Activated CD8-positive, alpha-beta T cell treated with anti-CD3 and anti-CD28 coated beads for 36 hours (primary cell): ENCODE measurements around the gene SLC7A6. TPM values are rescaled to one million over a fixed set of nuclear protein-coding genes. Genes with fewer than 3 reads are reported as not detected.
A peak's percentile ranks its signal among the peaks of the same experiment; 100 is the strongest.

ENCODE experiments used
- ATAC-seq: fragments of 200-7000 bp; cut with Tn5 transposase; one replicate; pipeline ENCODE4 v1.10.0; 2021; ENCODE audit warnings: mild to moderate bottlenecking, moderate library complexity
- CTCF ChIA-PET: fragments of 350-600 bp; sonication (Branson Sonifier 250); formaldehyde crosslinking; loops from one replicate; lab custom pipeline; 2021; ENCODE audit warnings: antibody characterized with exemption; lab: Charles Lee
- POLR2A ChIA-PET: fragments of 350-600 bp; sonication (Branson Sonifier 250); formaldehyde crosslinking; loops from one replicate; lab custom pipeline; 2021; ENCODE audit warnings: antibody characterized with exemption; lab: Charles Lee
- DNase-seq: peaks from one replicate; pipeline ENCODE4 v3.0.0-alpha.2; 2020
- H3K27ac Mint-ChIP-seq: one replicate; pipeline ENCODE4 v1.8.0; 2021; ENCODE audit warnings: mild to moderate bottlenecking, mixed read lengths
- H3K27me3 Mint-ChIP-seq: one replicate; pipeline ENCODE4 v1.8.0; 2021; ENCODE audit warnings: mixed read lengths
- H3K36me3 Mint-ChIP-seq: one replicate; pipeline ENCODE4 v1.8.0; 2021; ENCODE audit warnings: low read depth, mixed read lengths
- H3K4me1 Mint-ChIP-seq: one replicate; pipeline ENCODE4 v1.8.0; 2021; ENCODE audit warnings: low read depth, mixed read lengths
- H3K4me3 Mint-ChIP-seq: one replicate; pipeline ENCODE4 v1.8.0; 2021; ENCODE audit warnings: mild to moderate bottlenecking, moderate library complexity, mixed read lengths
- H3K9me3 Mint-ChIP-seq: one replicate; pipeline ENCODE4 v1.8.0; 2021; ENCODE audit warnings: mixed read lengths
- intact Hi-C: fragments of 100-400 bp; cut with micrococcal nuclease; formaldehyde crosslinking; loops from one replicate; pipeline ENCODE4 v1.10.0; 2022
- total RNA-seq, 2 experiments: library from RNA; stranded (reverse); gene quantifications; one replicate each; pipeline ENCODE4 v1.2.3, GENCODE V29; 2021
- TF ChIP-seq, protein P1 (sequence below): fragments of 200-600 bp; IDR thresholded peaks from one replicate; pipeline ENCODE4 v1.8.0; 2022; ENCODE audit warnings: antibody characterized with exemption, mild to moderate bottlenecking

The SLC7A6 gene
- total RNA-seq, 2 experiments from 2014 or later = 73.8 to 76.9 TPM

DNA sequence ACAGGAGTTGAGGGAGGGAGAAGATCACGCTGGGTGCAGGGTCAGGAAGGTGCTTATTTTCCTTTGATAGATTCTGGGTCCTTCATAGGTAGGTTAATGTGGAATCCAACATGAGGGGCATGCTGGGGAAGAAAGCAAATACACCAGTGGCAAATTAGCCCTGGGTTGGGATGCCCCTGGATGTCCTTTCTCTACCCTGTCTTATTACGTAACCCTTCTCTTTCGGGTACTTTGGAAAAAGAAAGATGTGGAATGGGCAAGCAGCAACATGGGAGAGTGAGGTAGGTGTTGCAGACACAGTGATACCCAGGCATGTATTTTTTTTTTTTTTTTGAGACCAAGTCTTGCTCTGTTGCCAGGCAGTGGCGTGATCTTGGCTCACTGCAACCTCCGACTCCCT lies 9.1 kb downstream of the SLC7A6 start:
- no peak for DNase-seq
- intact Hi-C loops = no loop called here
- Mint-ChIP-seq H3K4me1 (peaks cover 79% of the 10 kb centered on the region), H3K27ac (peak overlapping the region; percentile 96), H3K27me3 (no peaks in the 10 kb centered on the region), H3K36me3 (peaks cover 58% of the 10 kb centered on the region), H3K4me3 (peak overlapping the region; percentile 53), H3K9me3 (no peaks in the 10 kb centered on the region)
- ChIA-PET CTCF (interaction anchor here (0.9 to 8.5 kb wide), 4 partner anchors 11 to 55 kb away, joined by 6 to 97 read pairs (median 37); partner anchors contain the start of gene SLC7A6), POLR2A (interaction anchor here (0.8 to 5.9 kb wide), 7 partner anchors 9 to 37 kb away, joined by 3 to 42 read pairs (median 4); partner anchors contain the start of genes PRMT7, SLC7A6 and SLC7A6OS)
- TF ChIP-seq, protein P1, sequence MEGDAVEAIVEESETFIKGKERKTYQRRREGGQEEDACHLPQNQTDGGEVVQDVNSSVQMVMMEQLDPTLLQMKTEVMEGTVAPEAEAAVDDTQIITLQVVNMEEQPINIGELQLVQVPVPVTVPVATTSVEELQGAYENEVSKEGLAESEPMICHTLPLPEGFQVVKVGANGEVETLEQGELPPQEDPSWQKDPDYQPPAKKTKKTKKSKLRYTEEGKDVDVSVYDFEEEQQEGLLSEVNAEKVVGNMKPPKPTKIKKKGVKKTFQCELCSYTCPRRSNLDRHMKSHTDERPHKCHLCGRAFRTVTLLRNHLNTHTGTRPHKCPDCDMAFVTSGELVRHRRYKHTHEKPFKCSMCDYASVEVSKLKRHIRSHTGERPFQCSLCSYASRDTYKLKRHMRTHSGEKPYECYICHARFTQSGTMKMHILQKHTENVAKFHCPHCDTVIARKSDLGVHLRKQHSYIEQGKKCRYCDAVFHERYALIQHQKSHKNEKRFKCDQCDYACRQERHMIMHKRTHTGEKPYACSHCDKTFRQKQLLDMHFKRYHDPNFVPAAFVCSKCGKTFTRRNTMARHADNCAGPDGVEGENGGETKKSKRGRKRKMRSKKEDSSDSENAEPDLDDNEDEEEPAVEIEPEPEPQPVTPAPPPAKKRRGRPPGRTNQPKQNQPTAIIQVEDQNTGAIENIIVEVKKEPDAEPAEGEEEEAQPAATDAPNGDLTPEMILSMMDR = no peak
- ATAC-seq = no peak

DNA sequence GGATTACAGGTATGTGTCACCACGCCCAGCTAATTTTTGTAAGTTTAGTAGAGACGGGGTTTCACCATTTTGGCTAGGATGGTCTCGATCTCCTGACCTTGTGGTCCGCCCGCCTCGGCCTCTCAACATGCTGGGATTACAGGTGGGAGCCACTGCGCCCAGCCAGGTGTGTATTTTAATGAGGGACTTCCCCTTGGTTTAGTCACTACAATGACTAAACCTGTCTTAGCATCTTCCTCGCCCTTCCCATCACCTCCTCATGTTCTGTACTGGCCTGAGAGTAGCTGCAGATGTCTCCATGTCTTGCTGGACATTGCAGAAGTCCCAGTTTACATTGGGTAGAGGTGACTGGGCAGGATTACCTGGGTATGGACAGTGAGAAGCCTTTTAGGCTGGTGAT lies 9.6 kb downstream of the SLC7A6 start:
- H3K9me3 Mint-ChIP-seq = no peaks in the 10 kb centered on the region
- H3K36me3 Mint-ChIP-seq = peaks cover 57% of the 10 kb centered on the region
- peaks cover 78% of the 10 kb centered on the region for H3K4me1 Mint-ChIP-seq
- no peaks in the 10 kb centered on the region for H3K27me3 Mint-ChIP-seq
- peak overlapping the region; percentile 96 for H3K27ac Mint-ChIP-seq
- no peak for DNase-seq
- CTCF ChIA-PET = interaction anchor here (1.3 to 8.5 kb wide), 3 partner anchors 11 to 55 kb away, joined by 6 to 97 read pairs (median 43); partner anchors contain the start of gene SLC7A6
- no peak for ATAC-seq
- intact Hi-C loops = no loop called here
- TF ChIP-seq, protein P1 = no peak
- no peak overlapping the region for H3K4me3 Mint-ChIP-seq
- POLR2A ChIA-PET = interaction anchor here (0.7 to 5.9 kb wide), 9 partner anchors 10 to 255 kb away, joined by 3 to 42 read pairs (median 4); partner anchors contain the start of genes PRMT7, SLC7A6 and SLC7A6OS

DNA sequence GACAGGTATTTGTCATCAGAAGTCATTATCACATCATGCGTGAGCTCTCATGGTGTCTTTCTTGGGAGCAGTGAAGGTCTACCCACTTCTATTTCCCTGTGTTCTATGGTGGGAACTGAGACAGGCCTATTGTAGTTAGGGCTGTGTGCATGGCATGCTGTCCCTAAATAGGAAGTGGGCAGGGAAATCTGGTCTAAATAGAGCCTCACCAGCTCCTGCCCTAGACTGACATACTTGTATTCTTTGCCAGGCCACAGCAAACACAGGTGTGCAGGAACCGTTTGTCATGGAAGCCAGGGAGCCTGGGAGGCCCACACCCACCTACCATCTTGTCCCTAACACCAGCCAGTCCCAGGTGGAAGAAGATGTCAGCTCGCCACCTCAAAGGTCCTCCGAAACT lies 10.1 kb downstream of the SLC7A6 start:
- peaks cover 54% of the 10 kb centered on the region for H3K36me3 Mint-ChIP-seq

DNA sequence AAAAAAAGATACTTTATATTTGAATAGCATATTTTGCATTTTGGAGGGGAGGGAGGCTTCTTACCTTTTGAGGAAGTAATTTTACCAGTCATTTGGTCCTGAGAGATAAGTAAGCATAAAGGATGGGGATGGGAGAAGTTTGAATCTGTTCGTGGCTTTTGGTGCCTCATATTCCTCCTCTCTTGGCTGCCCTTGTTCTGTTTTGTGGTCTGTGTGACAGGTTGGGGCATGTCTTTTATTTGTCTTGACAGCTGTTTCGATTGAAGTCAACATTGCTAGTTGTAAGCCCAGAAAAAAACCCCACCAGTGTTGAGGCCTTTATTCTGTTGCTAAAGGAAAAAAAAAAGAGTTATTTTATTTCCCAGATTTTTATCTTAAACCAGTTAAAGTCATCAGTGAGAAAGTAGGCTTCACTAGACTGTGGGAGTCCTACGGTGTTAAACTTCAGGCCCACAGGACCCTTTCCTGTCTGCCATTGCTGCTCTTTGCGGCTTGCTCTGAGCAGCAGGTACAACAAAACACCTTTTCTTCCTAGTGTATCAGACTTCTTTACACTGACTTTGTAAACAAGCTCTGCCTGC lies 11.4 kb downstream of the SLC7A6 start:
- intact Hi-C loops = no loop called here
- DNase-seq (peak; percentile 59), ATAC-seq (peak; percentile 71)
- POLR2A ChIA-PET = interaction anchor here (0.6 to 5.9 kb wide), 6 partner anchors 12 to 80 kb away, joined by 3 to 42 read pairs (median 3); partner anchors contain the start of gene SLC7A6
- Mint-ChIP-seq H3K4me1 (peaks cover 70% of the 10 kb centered on the region), H3K9me3 (no peaks in the 10 kb centered on the region), H3K27ac (peak overlapping the region; percentile 96), H3K27me3 (no peaks in the 10 kb centered on the region), H3K36me3 (peaks cover 57% of the 10 kb centered on the region), H3K4me3 (peak overlapping the region; percentile 3)
- CTCF ChIA-PET = interaction anchor here (1.4 to 8.5 kb wide), 5 partner anchors 9 to 24 kb away, joined by 4 to 97 read pairs (median 6); partner anchors contain the start of gene SLC7A6
- TF ChIP-seq, protein P1 = no peak

More for the DNA sequence above, 10.1 kb downstream of the SLC7A6 start:
- H3K27ac Mint-ChIP-seq = peak overlapping the region; percentile 96
- TF ChIP-seq, protein P1 = no peak
- no peak overlapping the region for H3K4me3 Mint-ChIP-seq
- no peak for DNase-seq
- intact Hi-C loops = no loop called here
- ChIA-PET CTCF (interaction anchor here (1.3 to 8.5 kb wide), 3 partner anchors 10 to 55 kb away, joined by 6 to 97 read pairs (median 43); partner anchors contain the start of gene SLC7A6), POLR2A (interaction anchor here (0.7 to 5.9 kb wide), 8 partner anchors 10 to 255 kb away, joined by 3 to 42 read pairs (median 4); partner anchors contain the start of gene SLC7A6)
- H3K9me3 Mint-ChIP-seq = no peaks in the 10 kb centered on the region
- no peak for ATAC-seq
- H3K27me3 Mint-ChIP-seq = no peaks in the 10 kb centered on the region
- peaks cover 75% of the 10 kb centered on the region for H3K4me1 Mint-ChIP-seq

DNA sequence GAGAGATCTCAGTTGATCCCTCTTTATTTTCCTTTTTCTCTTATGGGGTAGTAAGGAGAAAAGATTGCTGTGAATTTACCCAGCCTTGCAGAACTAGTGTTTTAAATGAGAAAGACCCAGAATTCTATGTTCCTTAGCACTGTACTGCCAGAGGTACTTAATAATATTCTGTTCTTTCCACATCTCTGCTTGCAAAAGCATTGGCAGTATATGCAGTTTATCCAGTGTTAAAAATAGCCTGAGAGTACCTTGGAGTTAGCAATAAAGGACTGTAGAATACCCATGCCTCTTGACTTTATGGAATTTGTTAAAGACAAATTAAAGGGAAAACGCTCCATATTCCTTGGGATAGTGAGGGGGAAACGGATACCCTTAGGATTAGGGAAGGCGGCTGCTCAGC lies 11.9 kb downstream of the SLC7A6 start:
- no peaks in the 10 kb centered on the region for H3K9me3 Mint-ChIP-seq
- ATAC-seq (no peak), DNase-seq (no peak)
- H3K36me3 Mint-ChIP-seq = peaks cover 57% of the 10 kb centered on the region
- H3K4me1 Mint-ChIP-seq = peaks cover 70% of the 10 kb centered on the region
- peak overlapping the region; percentile 3 for H3K4me3 Mint-ChIP-seq
- no peaks in the 10 kb centered on the region for H3K27me3 Mint-ChIP-seq
- H3K27ac Mint-ChIP-seq = peak overlapping the region; percentile 96
- intact Hi-C loops = no loop called here
- TF ChIP-seq, protein P1 = no peak
- CTCF ChIA-PET = interaction anchor here (0.7 to 8.5 kb wide), 6 partner anchors 8 to 41 kb away, joined by 3 to 97 read pairs (median 6); partner anchors contain the start of gene SLC7A6
- POLR2A ChIA-PET = interaction anchor here (0.6 to 5.9 kb wide), 6 partner anchors 12 to 80 kb away, joined by 3 to 42 read pairs (median 3); partner anchors contain the start of gene SLC7A6
